M059J (cell line): ENCODE results near the gene TECPR1. TPM values are rescaled to one million over a fixed set of nuclear protein-coding genes. Genes with fewer than 3 reads are reported as not detected.

ENCODE experiments used
- DNase-seq: peaks from one replicate; pipeline ENCODE4 v3.0.0-alpha.2; 2012; ENCODE audit warnings: low read depth
- total RNA-seq: library from RNA; depleted of rRNA; stranded (reverse); fragments of >200 nt; shearing (Covaris generic); gene quantifications from 2 replicates; pipeline ENCODE4 v1.2.3, GENCODE V29; 2014

Gene TECPR1
- total RNA-seq, 1 experiment from 2014 or later: 16.8 TPM

GRCh38 chr7:98191668-98192431 is 60.2 kb downstream of the TECPR1 start:
- DNase-seq: no peak

GRCh38 chr7:98189559-98189958 is 62.5 kb downstream of the TECPR1 start:
- DNase-seq: no peak

GRCh38 chr7:98187138-98187502 is 64.9 kb downstream of the TECPR1 start:
- no peak for DNase-seq

- DNase-seq: no peak
These were observed 65.4 kb downstream of the TECPR1 start for GRCh38 chr7:98186452-98187137.

- DNase-seq: no peak
These were observed 66.9 kb downstream of the TECPR1 start for GRCh38 chr7:98185101-98185500.

- no peak for DNase-seq
These were observed 71.3 kb downstream of the TECPR1 start for GRCh38 chr7:98180751-98181150.

GRCh38 chr7:98178762-98179490 is 73.1 kb downstream of the TECPR1 start:
- DNase-seq: peak; percentile 18

GRCh38 chr7:98178321-98178720 is 73.7 kb downstream of the TECPR1 start:
- DNase-seq: no peak

GRCh38 chr7:98177553-98177952 is 74.5 kb downstream of the TECPR1 start:
- DNase-seq: no peak

GRCh38 chr7:98175260-98175940 is 76.6 kb downstream of the TECPR1 start:
- no peak for DNase-seq

- DNase-seq: no peak
These were observed 77.4 kb downstream of the TECPR1 start for GRCh38 chr7:98174334-98175259.

GRCh38 chr7:98171449-98171848 is 80.6 kb downstream of the TECPR1 start:
- no peak for DNase-seq

GRCh38 chr7:98170966-98171365 is 81.1 kb downstream of the TECPR1 start:
- DNase-seq: no peak

- DNase-seq: no peak
These were observed 83.0 kb downstream of the TECPR1 start for GRCh38 chr7:98168904-98169621.

- peak; percentile 55 for DNase-seq
These were observed 83.7 kb downstream of the TECPR1 start for GRCh38 chr7:98168181-98168903.

- no peak for DNase-seq
These were observed 84.4 kb downstream of the TECPR1 start for GRCh38 chr7:98167653-98168052.

GRCh38 chr7:98166668-98166970 is 85.4 kb downstream of the TECPR1 start:
- DNase-seq: no peak

GRCh38 chr7:98165827-98166667 is 86.0 kb downstream of the TECPR1 start:
- peak; percentile 35 for DNase-seq
